GM18951 (cell line): ENCODE data around the gene ITGAE.

Experiments used
- POLR2A ChIP-seq: IDR thresholded peaks from 4 replicates; pipeline ENCODE4 v1.6.1; 2011; ENCODE audit warnings: mild to moderate bottlenecking; ENCODE audit not compliant: insufficient read length, insufficient read depth; ENCODE audit errors: extremely low read depth
- in situ Hi-C: fragments of 300-500 bp; cut with MboI; formaldehyde crosslinking; loops from one replicate; pipeline ENCODE4 v1.12.0; 2022; ENCODE audit warnings: low sequenced_read_pairs, mixed read lengths, inconsistent platforms; ENCODE audit not compliant: unreplicated experiment

The ITGAE gene

DNA sequence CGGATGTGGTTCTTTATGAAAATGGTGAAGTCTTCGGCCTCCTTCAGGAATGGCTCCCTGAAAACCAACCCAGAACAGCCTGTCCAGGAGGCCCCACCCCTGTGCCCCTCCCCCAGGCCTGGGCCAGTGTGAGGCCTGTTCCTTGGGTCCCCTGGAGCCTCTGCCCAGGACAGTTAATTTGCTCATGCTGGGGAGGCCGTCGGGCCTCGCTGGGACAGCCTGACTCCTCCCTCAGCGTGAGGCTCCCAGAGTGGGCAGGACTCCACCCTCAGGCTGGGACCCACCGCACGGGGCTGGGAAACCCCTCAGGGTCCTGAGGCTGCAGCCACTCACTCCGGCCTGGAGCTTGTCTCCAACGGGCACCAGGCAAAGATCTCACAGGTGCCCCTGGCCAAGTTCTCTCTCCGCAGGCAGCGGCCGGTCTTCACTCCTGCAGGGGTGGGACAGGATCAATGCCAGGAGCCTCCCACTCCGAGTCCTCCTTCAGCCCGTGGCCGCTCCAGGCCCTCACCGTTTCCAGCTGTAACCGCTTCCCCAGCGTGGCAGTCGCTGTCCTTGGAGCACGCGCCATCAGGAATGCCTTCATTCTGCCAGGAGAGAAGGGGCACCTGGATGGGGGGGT, 110.8 kb downstream of the ITGAE start:
- in situ Hi-C loops, result no loop called here
- TF ChIP-seq POLR2A, result no peak

DNA sequence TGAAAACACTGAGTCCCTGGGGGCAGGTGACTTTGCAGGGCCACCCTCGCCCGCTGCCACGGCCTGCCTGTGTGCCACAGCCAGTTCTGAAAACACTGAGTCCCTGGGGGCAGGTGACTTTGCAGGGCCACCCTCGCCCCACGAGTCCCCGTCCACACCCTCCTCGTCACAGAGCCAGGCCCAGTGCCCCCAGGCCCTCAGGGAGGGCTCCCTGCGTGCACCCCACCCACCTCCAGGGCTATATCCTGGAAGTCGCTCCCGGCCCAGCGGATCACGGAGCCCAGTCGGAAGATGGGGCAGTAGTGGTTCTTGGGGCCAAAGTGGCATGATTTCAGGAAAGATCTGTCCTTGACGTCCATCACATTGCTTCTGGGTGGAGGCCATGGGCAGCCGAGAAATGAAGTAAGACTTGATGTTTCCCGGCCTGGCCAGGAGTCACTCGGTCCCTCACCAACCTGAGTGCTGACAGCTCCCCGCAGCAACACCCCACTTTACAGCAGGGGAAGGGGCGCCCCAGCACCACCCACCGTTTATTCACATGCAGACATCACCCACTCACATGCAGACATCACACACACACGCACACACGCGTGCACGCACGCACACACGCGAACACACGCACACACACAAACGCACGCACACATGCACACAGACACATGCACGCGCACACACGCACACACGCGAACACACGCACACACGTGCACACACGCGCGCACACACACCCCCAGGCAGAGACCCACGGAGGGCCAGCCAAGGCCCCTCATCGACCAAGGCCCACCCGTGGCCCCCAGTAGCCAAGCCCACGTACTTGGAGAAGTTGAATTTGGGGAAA, 111.5 kb downstream of the ITGAE start:
- TF ChIP-seq POLR2A, result no peak
- in situ Hi-C loops, result no loop called here

DNA sequence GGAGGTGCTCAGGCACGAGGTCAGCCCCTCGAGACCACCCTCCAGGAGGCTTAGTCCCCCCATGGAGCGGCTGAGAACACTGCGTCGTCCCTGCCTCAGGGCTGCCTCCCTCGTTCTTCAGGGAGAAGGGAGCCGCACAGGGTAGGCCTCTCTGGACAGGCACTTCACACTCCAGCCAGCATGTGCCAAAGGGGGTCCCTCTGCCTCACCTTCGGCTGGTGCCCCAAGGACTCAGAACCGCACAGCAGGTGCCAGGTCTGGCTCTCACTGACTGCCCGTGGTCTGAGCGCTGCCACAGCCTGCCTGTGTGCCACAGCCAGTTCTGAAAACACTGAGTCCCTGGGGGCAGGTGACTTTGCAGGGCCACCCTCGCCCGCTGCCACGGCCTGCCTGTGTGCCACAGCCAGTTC, 112.1 kb downstream of the ITGAE start:
- TF ChIP-seq POLR2A, result no peak
- in situ Hi-C loops, result no loop called here

DNA sequence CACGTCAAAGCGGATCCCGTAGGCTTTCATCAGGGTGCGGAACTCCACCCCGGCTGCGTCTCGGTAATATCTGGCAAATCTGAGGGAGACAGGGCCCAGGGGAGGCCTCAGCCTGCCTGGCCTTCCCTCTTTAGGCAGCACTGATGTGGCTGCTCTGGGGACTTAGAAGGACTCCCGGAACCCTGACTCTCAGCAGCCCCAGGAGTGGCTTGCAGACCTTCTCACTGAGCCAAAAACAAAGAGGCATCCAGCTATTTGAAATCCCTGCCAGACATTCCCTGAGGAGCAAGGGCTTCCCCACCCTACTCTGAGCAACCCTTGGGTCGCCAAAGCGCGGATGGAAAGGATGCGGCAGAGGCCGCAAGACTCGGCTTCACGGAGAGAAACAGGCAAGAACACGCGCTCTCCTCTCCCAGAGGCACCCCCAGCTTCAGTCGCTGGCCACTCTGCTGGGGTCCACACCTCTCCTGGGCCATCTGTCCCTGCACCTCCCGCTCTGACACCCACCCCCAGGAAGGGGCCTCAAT, 112.9 kb downstream of the ITGAE start:
- no peak for TF ChIP-seq POLR2A
- in situ Hi-C loops, result no loop called here

DNA sequence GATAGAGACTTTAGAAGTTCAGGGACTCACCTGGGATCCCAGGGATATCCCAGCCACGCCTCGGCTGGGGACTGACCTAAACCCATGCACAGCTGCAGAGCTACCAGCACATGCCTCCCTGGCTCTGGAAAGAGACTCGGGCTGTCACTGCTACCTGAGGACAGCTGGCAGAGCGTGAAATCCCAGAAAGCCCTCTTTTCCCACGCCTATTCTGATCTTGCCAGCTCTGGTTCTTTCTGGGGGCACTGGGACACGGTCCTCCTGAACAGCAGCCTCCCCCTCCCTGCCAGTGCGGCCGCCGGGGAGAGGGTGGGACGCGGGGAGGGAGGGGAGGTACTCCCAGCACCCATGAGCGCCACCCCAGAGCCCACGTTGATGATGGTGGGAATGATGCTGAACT, 115.8 kb downstream of the ITGAE start:
- TF ChIP-seq POLR2A, result no peak
- in situ Hi-C loops, result no loop called here

DNA sequence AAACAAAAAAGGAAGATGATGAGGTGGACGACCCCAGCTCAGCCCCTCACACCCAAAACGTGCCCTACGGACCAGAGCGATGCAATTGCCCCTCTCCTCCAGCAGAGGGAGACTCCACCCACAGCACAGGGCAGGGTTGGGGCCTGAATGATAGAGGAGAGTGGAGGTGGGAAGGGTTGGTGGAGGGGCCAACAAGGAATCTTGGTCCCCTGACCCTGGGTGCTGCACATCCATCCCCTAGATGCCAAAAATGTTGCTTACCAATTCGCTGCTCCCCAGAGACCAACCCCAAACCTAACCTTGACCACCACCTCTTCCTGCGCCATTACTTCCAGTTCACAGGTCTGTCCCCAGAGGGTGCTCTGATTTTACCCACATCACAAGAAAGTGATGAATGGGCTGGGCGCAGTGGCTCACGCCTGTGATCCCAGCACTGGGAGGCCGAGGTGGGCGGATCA, 117.9 kb downstream of the ITGAE start:
- in situ Hi-C loops, result loop anchor here (5.0 kb wide), 1 partner anchor 54 kb away; no protein-coding TSS in a partner anchor
- no peak for TF ChIP-seq POLR2A

DNA sequence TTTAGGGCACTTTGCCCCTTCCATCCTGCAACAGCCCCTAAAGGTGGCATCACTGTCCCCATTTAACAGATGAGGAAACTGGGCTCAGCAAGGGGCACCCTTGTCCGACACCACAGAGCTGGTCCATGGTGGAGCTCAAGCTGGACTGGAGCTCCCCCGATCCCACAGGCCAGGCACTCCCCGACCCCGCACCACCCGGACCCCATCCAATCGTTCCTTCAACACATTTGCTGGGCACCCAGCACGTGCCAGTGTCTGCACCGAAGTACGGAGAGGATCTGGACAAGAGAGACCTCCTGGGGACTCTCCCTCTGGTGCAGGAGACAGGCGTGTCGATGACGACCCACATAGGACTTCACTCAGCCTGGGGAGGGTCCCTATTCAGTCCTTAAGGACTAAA, 119.0 kb downstream of the ITGAE start:
- TF ChIP-seq POLR2A, result no peak
- in situ Hi-C loops, result loop anchor here (5.0 kb wide), 1 partner anchor 55 kb away; no protein-coding TSS in a partner anchor

DNA sequence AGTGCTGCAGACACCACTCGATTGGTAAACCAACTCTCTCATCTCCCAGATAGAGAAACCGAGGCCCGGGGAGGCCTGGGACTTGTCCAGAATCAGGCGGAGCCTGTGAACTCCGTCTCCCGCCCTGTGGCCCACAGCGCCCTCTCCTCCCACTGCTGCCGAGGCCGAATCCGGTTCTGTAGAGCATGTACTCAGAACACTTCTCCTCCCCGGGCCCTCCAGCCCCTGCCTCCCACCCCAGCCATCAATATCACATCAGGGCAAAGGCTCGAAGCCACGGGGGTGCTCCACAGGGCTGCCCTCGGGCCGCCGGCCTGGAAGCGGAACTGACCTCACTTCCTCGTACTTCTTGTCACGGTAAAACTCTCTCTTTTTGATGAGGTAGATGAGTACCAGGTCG, 119.4 kb downstream of the ITGAE start:
- TF ChIP-seq POLR2A, result no peak
- in situ Hi-C loops, result loop anchor here (5.0 kb wide), 1 partner anchor 56 kb away; no protein-coding TSS in a partner anchor

DNA sequence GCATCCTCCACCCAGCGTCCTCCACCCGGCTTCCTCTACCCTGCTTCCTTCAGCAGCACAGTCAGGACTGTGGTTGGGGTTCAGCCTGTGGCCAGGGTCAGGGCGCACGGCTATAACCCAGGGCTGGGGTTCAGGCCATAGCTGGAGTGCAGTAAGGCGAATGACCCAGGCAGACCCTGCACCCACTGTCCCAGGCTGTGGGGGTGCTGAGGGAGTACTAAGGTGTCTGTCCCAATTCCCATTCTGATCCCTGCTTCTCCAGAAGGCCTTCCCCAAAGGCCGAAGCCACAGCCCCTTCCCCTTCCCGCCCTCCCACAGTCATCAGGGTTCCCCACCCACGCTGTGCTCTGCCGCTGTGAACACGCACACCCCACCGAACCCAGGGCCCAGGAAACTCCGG, 119.9 kb downstream of the ITGAE start:
- in situ Hi-C loops, result loop anchor here (5.0 kb wide), 1 partner anchor 56 kb away; no protein-coding TSS in a partner anchor
- no peak for TF ChIP-seq POLR2A

DNA sequence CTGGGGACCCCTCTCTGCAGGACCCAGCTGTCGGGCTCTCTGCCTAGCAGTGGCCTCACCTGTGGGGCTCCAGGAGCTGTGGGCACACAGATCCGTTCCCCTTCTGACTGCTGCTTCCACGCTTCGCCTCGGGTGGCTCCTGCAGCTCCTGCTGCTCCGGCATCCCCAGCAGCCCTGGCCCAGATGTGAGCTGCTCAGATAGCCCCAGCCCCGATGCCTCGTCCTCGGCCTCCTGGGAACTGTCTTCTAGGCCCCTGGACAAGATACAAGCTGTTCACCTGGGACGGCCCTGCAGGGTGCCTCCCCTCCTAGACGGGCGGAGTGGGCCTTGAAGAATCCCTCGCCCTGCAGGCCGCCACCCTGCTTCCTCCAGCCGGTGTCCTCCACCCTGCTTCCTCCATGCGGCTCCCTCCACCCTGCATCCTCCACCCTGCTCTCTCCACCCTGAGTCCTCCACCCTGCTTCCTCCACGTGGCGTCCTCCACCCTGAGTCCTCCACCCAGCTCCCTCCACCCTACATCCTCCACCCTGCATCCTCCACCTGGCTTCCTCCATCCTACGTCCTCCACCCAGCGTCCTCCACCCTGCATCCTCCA, 121.4 kb downstream of the ITGAE start:
- in situ Hi-C loops, result loop anchor here (5.0 kb wide), 1 partner anchor 58 kb away; no protein-coding TSS in a partner anchor
- TF ChIP-seq POLR2A, result no peak

DNA sequence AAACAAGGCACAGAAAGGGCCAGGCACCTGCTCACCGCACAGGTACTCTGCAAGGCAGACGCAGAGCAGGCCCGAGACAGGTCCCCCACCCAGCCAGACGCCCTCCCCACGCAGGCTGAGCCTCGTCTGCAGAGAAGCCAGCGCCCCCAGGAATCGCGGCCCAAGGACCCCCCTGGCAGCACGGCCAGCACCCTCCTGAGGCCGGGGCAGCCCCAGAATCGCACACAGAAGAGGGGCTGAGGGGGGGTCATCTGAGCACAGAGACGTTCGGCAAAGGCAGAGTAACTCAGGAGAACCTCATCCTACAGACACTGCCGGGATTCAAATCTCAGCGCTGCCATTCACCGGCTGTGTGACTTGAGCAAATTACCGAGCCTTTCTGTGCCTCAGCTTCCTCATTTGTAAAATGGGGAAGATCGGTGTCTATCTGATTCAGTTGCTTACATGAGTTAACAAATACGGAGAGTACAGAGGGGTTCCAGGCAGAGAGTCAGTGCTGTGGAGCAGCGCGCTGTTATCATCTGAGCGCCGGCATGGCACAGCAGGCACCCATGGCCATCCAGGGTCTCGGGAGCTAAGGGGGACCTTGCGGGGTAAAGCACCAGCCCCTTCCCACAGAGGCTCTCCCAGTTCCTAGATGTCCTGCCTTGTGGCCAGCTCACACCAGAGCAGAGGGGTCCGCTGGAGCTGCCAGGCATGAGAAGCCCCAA, 122.0 kb downstream of the ITGAE start:
- in situ Hi-C loops, result no loop called here
- TF ChIP-seq POLR2A, result no peak

DNA sequence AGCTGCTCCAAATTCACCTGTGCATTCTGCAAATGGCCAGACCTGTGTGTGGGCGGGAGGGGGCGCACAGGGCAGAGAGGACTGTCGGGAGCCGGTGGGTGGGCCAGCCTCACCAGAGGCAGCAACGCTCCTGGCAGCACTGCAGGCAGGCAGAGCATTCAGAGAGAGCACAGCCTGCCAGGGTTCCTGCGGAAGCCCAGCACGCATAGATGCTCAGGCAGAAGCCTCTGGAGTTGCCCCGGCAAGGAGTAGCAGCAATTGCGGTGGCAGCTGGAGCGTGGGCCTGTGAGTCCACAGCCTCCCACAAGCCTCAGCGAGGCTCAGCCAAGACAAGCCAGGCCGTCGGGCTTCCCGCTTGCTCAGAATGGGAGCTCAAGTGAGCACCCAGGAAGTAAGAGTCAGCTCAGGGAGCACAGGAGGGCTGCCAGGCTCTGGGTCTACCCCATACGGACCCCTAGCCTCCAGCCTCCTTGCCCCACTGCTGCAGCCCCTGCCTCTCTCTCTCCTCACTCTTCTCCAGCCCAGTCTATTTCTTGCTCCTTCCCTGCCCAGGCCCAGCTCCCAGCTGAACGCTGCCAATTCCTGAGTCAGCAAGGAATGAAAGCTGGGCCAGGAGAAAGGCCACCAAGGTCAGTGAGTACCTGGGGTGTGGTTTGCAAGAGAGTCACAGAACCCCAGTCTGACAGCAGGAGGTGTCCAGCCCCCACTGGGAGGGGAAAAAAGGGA, 122.7 kb downstream of the ITGAE start:
- no peak for TF ChIP-seq POLR2A
- in situ Hi-C loops, result no loop called here
